Kidney (tissue), 14 donors: ENCODE results near the gene AARS2. TPM values are rescaled to one million over a fixed set of nuclear protein-coding genes. Genes with fewer than 3 reads are reported as not detected.
"Not testable (repeated sequence)": the region's sequence is repeated elsewhere in the genome, so short reads cannot be mapped to it uniquely, and the experiment has no call there.

Source experiments
- DNase-seq, 5 donors: peaks; one replicate each; pipeline ENCODE4 v3.0.0-alpha.2; 2013 to 2020
- FAIRE-seq: peaks from 2 replicates; lab custom pipeline; 2012; peaks lifted over from hg19 to GRCh38; lab: Jason Lieb, UNC
- H3K27ac ChIP-seq, 2 donors: one replicate each; pipeline ENCODE4 v1.7.0; 2013; ENCODE audit warnings: low read depth in 2 of 2, low read length in 2 of 2, inconsistent platforms in 1 of 2
- H3K27me3 ChIP-seq: one replicate; pipeline ENCODE4 v1.7.1; 2013; ENCODE audit warnings: low read length, inconsistent platforms; ENCODE audit not compliant: control insufficient read depth, insufficient read depth
- H3K36me3 ChIP-seq, 3 donors: one replicate each; pipeline versions ENCODE4 v1.7.0 to v1.7.1; 2013; ENCODE audit warnings: low read length in 3 of 3, control low read depth in 1 of 3, inconsistent platforms in 1 of 3; ENCODE audit not compliant: insufficient read depth in 3 of 3, control insufficient read depth in 2 of 3
- H3K4me1 ChIP-seq, 3 donors: one replicate each; pipeline versions ENCODE4 v1.7.0 to v1.7.1; 2013; ENCODE audit warnings: low read length in 3 of 3, inconsistent platforms in 1 of 3, low read depth in 1 of 3; ENCODE audit not compliant: control insufficient read depth in 2 of 3, insufficient read depth in 2 of 3
- H3K4me3 ChIP-seq, 3 donors: one replicate each; pipeline versions ENCODE4 v1.7.0 to v1.8.1; 2013; ENCODE audit warnings: low read length in 3 of 3, control low read depth in 1 of 3, inconsistent platforms in 1 of 3
- H3K9ac ChIP-seq, 3 donors: one replicate each; pipeline versions ENCODE4 v1.7.0 to v1.7.1; 2013; ENCODE audit warnings: low read length in 3 of 3, control low read depth in 1 of 3, inconsistent platforms in 1 of 3
- H3K9me3 ChIP-seq, 3 donors: one replicate each; pipeline versions ENCODE4 v1.7.0 to v1.7.1; 2013; ENCODE audit warnings: low read length in 3 of 3, control low read depth in 1 of 3, inconsistent platforms in 1 of 3; ENCODE audit not compliant: control insufficient read depth in 2 of 3, insufficient read depth in 1 of 3
- CTCF ChIP-seq: IDR thresholded peaks from 3 replicates; pipeline ENCODE4 v1.5.1; 2012; ENCODE audit warnings: mild to moderate bottlenecking, moderate library complexity, borderline replicate concordance; ENCODE audit not compliant: insufficient read depth; ENCODE audit errors: extremely low read depth
- intact Hi-C: fragments of 100-400 bp; cut with DNase I; formaldehyde crosslinking; loops from one replicate; pipeline ENCODE4 v1.11.1; 2022
- polyA plus RNA-seq: library from polyadenylated mRNA; stranded (reverse); fragments of 350-450 nt; fragmentation: Illumina TruSeq; extraction: RNeasy Lipid Tissue Mini Kit (QIAGEN cat#74804); gene quantifications from one replicate; pipeline ENCODE4 v1.2.3, GENCODE V29; 2014; ENCODE audit warnings: low read depth, low replicate concordance; ENCODE audit not compliant: insufficient read depth
- total RNA-seq: library from RNA; stranded (reverse); fragmentation: NEBNext Ultra II Directional; extraction: Animal tissue kit (Norgen Biotek cat#: 25700); gene quantifications from one replicate; pipeline ENCODE4 v1.2.1, GENCODE V29; 2021
- donor health status: control.
- donor health status: control.
- donor health status: control.
- donor health status: control.
- donor health status: control.
- donor health status: DM: yes; HTN: yes; CAD: no.
- donor health status: Normal renal cell carcinoma (clear cell type).

The AARS2 gene
- total and polyA plus RNA-seq, 2 donors from 2014 or later: 5.4 to 12.6 TPM

DNA sequence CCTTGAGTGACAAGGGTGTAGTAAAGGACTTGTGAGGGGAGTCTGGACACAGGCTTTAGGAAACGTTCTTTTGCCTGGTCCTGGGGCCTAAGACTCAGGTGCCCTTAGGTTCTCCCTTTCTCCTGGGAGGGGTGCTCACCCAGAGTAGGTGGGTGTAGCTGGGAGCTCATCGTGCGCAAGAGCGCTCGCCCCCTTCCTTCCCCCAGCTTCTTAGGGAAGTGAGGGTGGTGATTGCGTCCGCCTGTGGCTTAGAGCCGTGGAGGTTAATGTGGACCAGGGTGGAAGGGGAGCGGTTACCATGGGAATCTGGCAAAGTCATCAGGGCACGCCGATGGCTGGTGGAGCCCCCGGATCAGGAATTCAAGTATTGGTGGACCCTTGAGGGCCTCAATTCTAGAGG, 3.3 kb upstream of the AARS2 start:
- intact Hi-C loops: no loop called here
- no peaks in the 10 kb centered on the region for H3K9me3 ChIP-seq
- no peak for FAIRE-seq
- H3K36me3 ChIP-seq: peaks cover 0 to 3% (median 0%) of the 10 kb centered on the region in 3 donors
- TF ChIP-seq CTCF: no peak
- no peaks in the 10 kb centered on the region for H3K27me3 ChIP-seq
- no peak overlapping the region for H3K9ac ChIP-seq
- H3K27ac ChIP-seq: no peak overlapping the region
- peaks cover 0 to 6% (median 0%) of the 10 kb centered on the region in 3 donors for H3K4me1 ChIP-seq
- no peak overlapping the region for H3K4me3 ChIP-seq
- DNase-seq: no peak

GRCh38 chr6:44315951-44316350, 2.8 kb upstream of the AARS2 start:
- H3K4me3 ChIP-seq: no peak overlapping the region
- H3K9ac ChIP-seq: no peak overlapping the region
- FAIRE-seq (no peak), DNase-seq (no peak)
- H3K4me1 ChIP-seq: peaks cover 0 to 6% (median 0%) of the 10 kb centered on the region in 3 donors
- H3K27me3 ChIP-seq: no peaks in the 10 kb centered on the region
- TF ChIP-seq CTCF: no peak
- H3K36me3 ChIP-seq: peaks cover 0 to 8% (median 0%) of the 10 kb centered on the region in 3 donors
- intact Hi-C loops: no loop called here
- H3K9me3 ChIP-seq: no peaks in the 10 kb centered on the region
- H3K27ac ChIP-seq: no peak overlapping the region

GRCh38 chr6:44315516-44315915, 2.4 kb upstream of the AARS2 start:
- DNase-seq: no peak
- Histone ChIP-seq H3K36me3 (peaks cover 0 to 12% (median 2%) of the 10 kb centered on the region in 3 donors), H3K27me3 (no peaks in the 10 kb centered on the region), H3K9ac (no peak overlapping the region), H3K4me1 (peaks cover 0 to 6% (median 0%) of the 10 kb centered on the region in 3 donors), H3K27ac (no peak overlapping the region), H3K9me3 (no peaks in the 10 kb centered on the region), H3K4me3 (no peak overlapping the region)
- intact Hi-C loops: no loop called here
- no peak for FAIRE-seq
- TF ChIP-seq CTCF: no peak

GRCh38 chr6:44314657-44315056, 1.5 kb upstream of the AARS2 start:
- DNase-seq, H3K9me3 ChIP-seq, H3K27ac ChIP-seq, H3K27me3 ChIP-seq, H3K9ac ChIP-seq, H3K4me3 ChIP-seq, H3K4me1 ChIP-seq, intact Hi-C loops, FAIRE-seq: not testable (repeated sequence)
- H3K36me3 ChIP-seq: peaks cover 3 to 21% (median 4%) of the 10 kb centered on the region in 3 donors
